Measurements from ENCODE around the gene EPHB2.

The EPHB2 gene

GRCh38 chr1:22828484-22829308, 118.1 kb downstream of the EPHB2 start:
- no peak overlapping the region for H2BK5ac ChIP-seq (ENCODE audit: low read depth, low read length, poor library complexity, severe bottlenecking)
- no peak overlapping the region for H2AK5ac ChIP-seq (ENCODE audit: low read length, severe bottlenecking)
- H3K14ac ChIP-seq (ENCODE audit: low read length in 2 of 2): no peak overlapping the region
- H4K8ac ChIP-seq (ENCODE audit: low read length): peak overlapping the region; percentile 48
- no peak overlapping the region for H3K4me3 ChIP-seq (ENCODE audit: insufficient read depth in 1 of 2, low read depth in 1 of 2, low read length in 2 of 2)
- no peak overlapping the region for H2AFZ ChIP-seq (ENCODE audit: low read depth, low read length)
- 80% methylated on average over 13 of the region's 15 CpGs for WGBS
- no peak overlapping the region for H3K9ac ChIP-seq (ENCODE audit: low read length)
- no peak overlapping the region for H3K4me2 ChIP-seq (ENCODE audit: low read length, poor library complexity, severe bottlenecking)
- peaks cover 19% of the 10 kb centered on the region for H3K79me1 ChIP-seq (replicated peaks; ENCODE audit: low read length, poor library complexity, severe bottlenecking)
- peak overlapping the region in 1 of 2 experiments; percentile 34 for H3K4ac ChIP-seq (ENCODE audit: low read depth in 1 of 2, low read length in 2 of 2)
- H3K36me3 ChIP-seq (ENCODE audit: control insufficient read depth in 1 of 2, insufficient read depth in 2 of 2, low read depth in 1 of 2, low read length in 2 of 2): peaks cover 0 to 6% of the 10 kb centered on the region in 2 experiments
- H2BK15ac ChIP-seq (ENCODE audit: low read depth, poor library complexity, severe bottlenecking): no peak overlapping the region
- peak overlapping the region; percentile 22 to 72 for H3K18ac ChIP-seq (ENCODE audit: low read depth in 1 of 2, low read length in 2 of 2)
- H2BK12ac ChIP-seq (ENCODE audit: low read length in 2 of 2): no peak overlapping the region
- H3K4me1 ChIP-seq (ENCODE audit: control insufficient read depth, insufficient read depth, low read depth, low read length): peaks cover 52% of the 10 kb centered on the region
- peak overlapping the region; percentile 34 for H2BK120ac ChIP-seq (ENCODE audit: low read depth, low read length)
- peak overlapping the region; percentile 65 for H4K91ac ChIP-seq (ENCODE audit: low read length)
- no peak overlapping the region for H3K27ac ChIP-seq (ENCODE audit: low read length, poor library complexity, severe bottlenecking)
- DNase-seq: peak; percentile 32
- no peak overlapping the region for H3K23ac ChIP-seq (ENCODE audit: low read length in 2 of 2)
- H3K27me3 ChIP-seq (ENCODE audit: control insufficient read depth in 1 of 2, insufficient read depth in 1 of 2, low read length in 2 of 2): peaks cover 0 to 7% of the 10 kb centered on the region in 2 experiments
- no peaks in the 10 kb centered on the region for H3K9me3 ChIP-seq (ENCODE audit: control insufficient read depth, low read length)

- Histone ChIP-seq H3K36me3 (ENCODE audit: control insufficient read depth in 1 of 2, insufficient read depth in 2 of 2, low read depth in 1 of 2, low read length in 2 of 2) (peaks cover 0 to 6% of the 10 kb centered on the region in 2 experiments), H3K4me3 (ENCODE audit: insufficient read depth in 1 of 2, low read depth in 1 of 2, low read length in 2 of 2) (no peak overlapping the region), H2AK5ac (ENCODE audit: low read length, severe bottlenecking) (peak overlapping the region; percentile 16), H3K9ac (ENCODE audit: low read length) (no peak overlapping the region), H3K27ac (ENCODE audit: low read length, poor library complexity, severe bottlenecking) (no peak overlapping the region), H2BK12ac (ENCODE audit: low read length in 2 of 2) (peak overlapping the region in 1 of 2 experiments; percentile 1), H2BK5ac (ENCODE audit: low read depth, low read length, poor library complexity, severe bottlenecking) (no peak overlapping the region), H3K9me3 (ENCODE audit: control insufficient read depth, low read length) (no peaks in the 10 kb centered on the region), H3K4ac (ENCODE audit: low read depth in 1 of 2, low read length in 2 of 2) (peak overlapping the region in 1 of 2 experiments; percentile 34), H3K4me2 (ENCODE audit: low read length, poor library complexity, severe bottlenecking) (no peak overlapping the region), H3K4me1 (ENCODE audit: control insufficient read depth, insufficient read depth, low read depth, low read length) (peaks cover 52% of the 10 kb centered on the region), H2BK15ac (ENCODE audit: low read depth, poor library complexity, severe bottlenecking) (no peak overlapping the region), H2BK120ac (ENCODE audit: low read depth, low read length) (peak overlapping the region; percentile 34), H3K79me1 (replicated peaks; ENCODE audit: low read length, poor library complexity, severe bottlenecking) (peaks cover 23% of the 10 kb centered on the region), H4K8ac (ENCODE audit: low read length) (peak overlapping the region; percentile 48), H3K14ac (ENCODE audit: low read length in 2 of 2) (peak overlapping the region in 1 of 2 experiments; percentile 53), H2AFZ (ENCODE audit: low read depth, low read length) (no peak overlapping the region), H3K18ac (ENCODE audit: low read depth in 1 of 2, low read length in 2 of 2) (peak overlapping the region; percentile 22 to 72), H3K23ac (ENCODE audit: low read length in 2 of 2) (no peak overlapping the region), H3K27me3 (ENCODE audit: control insufficient read depth in 1 of 2, insufficient read depth in 1 of 2, low read length in 2 of 2) (peaks cover 0 to 4% of the 10 kb centered on the region in 2 experiments), H4K91ac (ENCODE audit: low read length) (no peak overlapping the region)
- WGBS: 62% methylated on average over 12 of the region's 12 CpGs
- no peak for DNase-seq
These were observed 118.8 kb downstream of the EPHB2 start for GRCh38 chr1:22829309-22829989.

GRCh38 chr1:22830041-22830566, 119.5 kb downstream of the EPHB2 start:
- H3K9ac ChIP-seq (ENCODE audit: low read length): no peak overlapping the region
- no peak for DNase-seq
- H4K91ac ChIP-seq (ENCODE audit: low read length): no peak overlapping the region
- H3K9me3 ChIP-seq (ENCODE audit: control insufficient read depth, low read length): no peaks in the 10 kb centered on the region
- H3K4me3 ChIP-seq (ENCODE audit: insufficient read depth in 1 of 2, low read depth in 1 of 2, low read length in 2 of 2): no peak overlapping the region
- H3K4me2 ChIP-seq (ENCODE audit: low read length, poor library complexity, severe bottlenecking): no peak overlapping the region
- no peak overlapping the region for H3K23ac ChIP-seq (ENCODE audit: low read length in 2 of 2)
- no peak overlapping the region for H2BK12ac ChIP-seq (ENCODE audit: low read length in 2 of 2)
- peaks cover 0 to 4% of the 10 kb centered on the region in 2 experiments for H3K27me3 ChIP-seq (ENCODE audit: control insufficient read depth in 1 of 2, insufficient read depth in 1 of 2, low read length in 2 of 2)
- no peak overlapping the region for H3K27ac ChIP-seq (ENCODE audit: low read length, poor library complexity, severe bottlenecking)
- H3K79me1 ChIP-seq (replicated peaks; ENCODE audit: low read length, poor library complexity, severe bottlenecking): peaks cover 20% of the 10 kb centered on the region
- H2BK120ac ChIP-seq (ENCODE audit: low read depth, low read length): no peak overlapping the region
- H2AFZ ChIP-seq (ENCODE audit: low read depth, low read length): no peak overlapping the region
- peak overlapping the region; percentile 34 to 52 for H3K18ac ChIP-seq (ENCODE audit: low read depth in 1 of 2, low read length in 2 of 2)
- no peak overlapping the region for H2BK5ac ChIP-seq (ENCODE audit: low read depth, low read length, poor library complexity, severe bottlenecking)
- peaks cover 52% of the 10 kb centered on the region for H3K4me1 ChIP-seq (ENCODE audit: control insufficient read depth, insufficient read depth, low read depth, low read length)
- 89% methylated on average over 6 of the region's 6 CpGs for WGBS
- H2AK5ac ChIP-seq (ENCODE audit: low read length, severe bottlenecking): no peak overlapping the region
- no peak overlapping the region for H3K14ac ChIP-seq (ENCODE audit: low read length in 2 of 2)
- H3K4ac ChIP-seq (ENCODE audit: low read depth in 1 of 2, low read length in 2 of 2): no peak overlapping the region
- no peak overlapping the region for H4K8ac ChIP-seq (ENCODE audit: low read length)
- peaks cover 0 to 3% of the 10 kb centered on the region in 2 experiments for H3K36me3 ChIP-seq (ENCODE audit: control insufficient read depth in 1 of 2, insufficient read depth in 2 of 2, low read depth in 1 of 2, low read length in 2 of 2)
- no peak overlapping the region for H2BK15ac ChIP-seq (ENCODE audit: low read depth, poor library complexity, severe bottlenecking)

Data from mesenchymal stem cell (in vitro differentiated cells and primary cell).